ENCODE data around the gene DMAC1.

DNA sequence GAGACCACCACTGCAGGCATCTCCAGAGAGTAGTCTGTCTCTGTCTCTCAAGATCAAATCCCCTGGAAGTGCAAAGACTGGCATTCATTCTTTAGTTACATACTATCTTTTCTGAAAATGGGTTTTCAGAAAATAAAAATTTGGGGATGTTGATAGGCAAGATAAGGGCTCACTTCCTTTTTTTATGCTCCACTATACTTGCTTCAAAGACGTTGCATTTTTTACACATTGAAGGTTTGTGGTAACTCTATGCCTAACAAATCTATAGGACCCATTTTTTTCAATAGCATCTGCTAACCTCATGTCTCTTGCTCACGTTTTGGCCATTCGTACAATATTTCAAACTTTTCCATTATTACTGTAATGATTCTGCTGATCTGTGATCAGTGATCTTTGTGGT, 37.0 kb downstream of the DMAC1 start:
- no peak for TF ChIP-seq EZH2 (IDR thresholded peaks at IDR 0.05; ENCODE audit: insufficient read depth, poor library complexity, severe bottlenecking)
- TF ChIP-seq EZH2phosphoT487 (IDR thresholded peaks at IDR 0.05; ENCODE audit: insufficient read depth, low read depth), result no peak

Data from GM23248 (cell line).